ENCODE data around the gene SPOCK2.

Gene SPOCK2

GRCh38 chr10:72011976-72012512 lies 76.3 kb downstream of the SPOCK2 start:
- DNase-seq (ENCODE audit: low read depth in 1 of 2, low spot score in 1 of 2), result no peak

GRCh38 chr10:72011468-72011867 lies 76.9 kb downstream of the SPOCK2 start:
- DNase-seq (ENCODE audit: low read depth in 1 of 2, low spot score in 1 of 2), result no peak

- DNase-seq (ENCODE audit: low read depth in 1 of 2, low spot score in 1 of 2), result no peak
Measured at GRCh38 chr10:72011016-72011415, 77.3 kb downstream of the SPOCK2 start.

- DNase-seq (ENCODE audit: low read depth in 1 of 2, low spot score in 1 of 2), result no peak
Measured at GRCh38 chr10:72010234-72010973, 77.9 kb downstream of the SPOCK2 start.

DNA sequence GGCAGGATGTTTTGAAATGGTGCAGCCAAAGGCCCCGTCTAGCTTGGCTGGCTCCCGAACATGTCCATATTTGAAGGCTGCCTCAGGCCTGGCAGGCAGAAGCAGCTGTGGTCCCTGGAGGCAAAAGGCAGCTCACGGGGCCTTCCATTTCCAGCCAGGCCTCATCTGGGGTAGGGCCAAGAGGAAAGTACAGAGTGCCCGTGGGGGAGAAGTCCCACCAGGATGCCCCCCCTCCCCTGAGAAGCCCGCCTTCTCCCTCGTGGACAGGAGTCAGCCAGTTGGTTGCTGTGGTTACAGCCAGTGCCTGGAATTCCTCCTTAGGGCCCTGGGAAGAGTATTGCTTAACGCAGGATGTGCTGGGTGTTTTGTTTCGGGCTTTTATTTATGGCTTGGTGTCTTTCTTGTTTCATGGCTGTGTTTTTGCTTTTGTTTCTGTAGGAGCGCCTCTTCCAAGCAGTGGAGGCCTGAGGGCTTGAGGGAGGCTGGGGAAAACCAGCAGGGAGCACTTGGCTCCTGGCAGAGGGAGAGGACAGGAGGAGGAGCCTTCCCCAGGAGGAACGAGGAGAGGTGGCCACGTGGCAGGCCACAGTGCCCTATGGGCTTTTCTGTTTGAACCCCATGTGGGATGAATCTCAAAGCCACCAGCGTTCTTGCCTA lies 78.8 kb downstream of the SPOCK2 start:
- no peak for DNase-seq (ENCODE audit: low read depth in 1 of 2, low spot score in 1 of 2)

DNA sequence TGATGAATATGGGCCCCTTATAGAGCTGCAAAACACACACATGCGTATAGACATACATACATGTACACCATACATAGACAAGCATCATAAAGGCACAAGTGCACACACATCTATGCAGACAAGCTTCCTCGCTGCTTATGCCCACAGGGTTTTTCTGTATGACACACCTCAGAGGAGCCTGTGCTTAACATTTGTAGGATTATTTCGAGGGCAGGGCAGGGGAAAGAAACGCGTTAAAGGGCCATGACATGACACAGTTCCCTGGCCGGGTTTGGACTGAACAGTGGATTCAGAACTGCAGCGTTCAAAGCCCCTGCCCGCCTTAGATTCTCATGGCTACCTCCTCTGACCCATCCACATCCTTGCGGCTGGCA lies 79.3 kb downstream of the SPOCK2 start:
- no peak for DNase-seq (ENCODE audit: low read depth in 1 of 2, low spot score in 1 of 2)

Data from activated CD4-positive, alpha-beta T cell treated with anti-CD3 and anti-CD28 coated beads, Interleukin-2, amount 50 U/mL, for 24 hours (primary cell).